ENCODE results near the gene DIPK1A. TPM values are rescaled to one million over a fixed set of nuclear protein-coding genes. Genes with fewer than 3 reads are reported as not detected.
"Not testable (repeated sequence)": the region's sequence is repeated elsewhere in the genome, so short reads cannot be mapped to it uniquely, and the experiment has no call there.

DIPK1A gene
- total RNA-seq, 4 donors from 2014 or later: 3.1 to 6.9 (median 4.7) TPM

DNA sequence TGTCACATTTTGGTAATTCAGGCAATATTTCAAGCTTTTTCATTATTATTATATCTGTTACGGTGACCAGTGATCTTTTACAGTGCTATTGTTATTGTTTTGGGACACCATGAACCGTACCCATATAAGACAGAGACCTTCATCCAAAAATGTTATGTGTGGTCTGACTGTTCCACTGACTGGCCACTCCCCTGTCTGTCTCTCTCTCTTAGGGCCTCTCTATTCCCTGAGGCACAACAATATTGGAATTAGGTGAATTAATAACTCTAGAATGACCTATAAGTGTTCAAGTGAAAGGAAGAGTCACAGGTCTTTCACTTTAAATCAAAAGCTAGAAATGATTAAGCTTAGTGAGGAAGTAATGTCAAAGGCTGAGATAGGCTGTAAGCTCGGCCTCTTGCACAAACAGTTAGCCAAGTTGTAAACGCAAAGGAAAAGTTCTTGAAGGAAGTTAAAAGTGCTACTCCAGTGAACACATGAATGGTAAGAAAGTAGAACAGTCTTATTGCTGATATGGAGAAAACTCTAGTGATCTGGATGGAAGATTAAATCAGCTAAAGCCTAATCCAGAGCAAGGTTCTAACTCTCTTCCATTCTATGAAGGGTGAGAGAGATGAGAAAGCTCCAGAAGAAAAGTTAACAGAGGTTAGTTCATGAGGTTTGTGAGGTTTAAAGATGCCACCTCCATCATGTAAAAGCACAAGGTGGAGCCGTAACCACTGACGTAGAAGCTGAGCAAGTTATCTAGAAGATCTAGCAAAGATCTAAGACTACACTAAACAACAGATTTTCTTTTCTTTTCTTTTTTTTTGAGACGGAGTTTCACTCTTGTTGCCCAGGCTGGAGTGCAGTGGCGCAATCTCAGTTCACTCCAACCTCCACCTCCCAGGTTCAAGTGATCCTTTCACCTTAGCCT, 19.7 kb upstream of the DIPK1A start:
- no peak for TF ChIP-seq EP300 (IDR thresholded peaks at IDR 0.05)
- TF ChIP-seq, protein P1, sequence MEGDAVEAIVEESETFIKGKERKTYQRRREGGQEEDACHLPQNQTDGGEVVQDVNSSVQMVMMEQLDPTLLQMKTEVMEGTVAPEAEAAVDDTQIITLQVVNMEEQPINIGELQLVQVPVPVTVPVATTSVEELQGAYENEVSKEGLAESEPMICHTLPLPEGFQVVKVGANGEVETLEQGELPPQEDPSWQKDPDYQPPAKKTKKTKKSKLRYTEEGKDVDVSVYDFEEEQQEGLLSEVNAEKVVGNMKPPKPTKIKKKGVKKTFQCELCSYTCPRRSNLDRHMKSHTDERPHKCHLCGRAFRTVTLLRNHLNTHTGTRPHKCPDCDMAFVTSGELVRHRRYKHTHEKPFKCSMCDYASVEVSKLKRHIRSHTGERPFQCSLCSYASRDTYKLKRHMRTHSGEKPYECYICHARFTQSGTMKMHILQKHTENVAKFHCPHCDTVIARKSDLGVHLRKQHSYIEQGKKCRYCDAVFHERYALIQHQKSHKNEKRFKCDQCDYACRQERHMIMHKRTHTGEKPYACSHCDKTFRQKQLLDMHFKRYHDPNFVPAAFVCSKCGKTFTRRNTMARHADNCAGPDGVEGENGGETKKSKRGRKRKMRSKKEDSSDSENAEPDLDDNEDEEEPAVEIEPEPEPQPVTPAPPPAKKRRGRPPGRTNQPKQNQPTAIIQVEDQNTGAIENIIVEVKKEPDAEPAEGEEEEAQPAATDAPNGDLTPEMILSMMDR (IDR thresholded peaks at IDR 0.05): no peak
- no peak for TF ChIP-seq POLR2A (IDR thresholded peaks at IDR 0.05)
- Histone ChIP-seq H3K4me1 (peaks cover 0 to 5% (median 0%) of the 10 kb centered on the region in 4 donors), H3K4me3 (no peak overlapping the region), H3K9me3 (no peaks in the 10 kb centered on the region), H3K27me3 (no peaks in the 10 kb centered on the region), H3K36me3 (no peaks in the 10 kb centered on the region), H3K27ac (peak overlapping the region in 1 of 4 donors; percentile 64)
- DNase-seq (ENCODE audit: low spot score in 2 of 2): no peak
- 79 to 82% methylated on average over 8 of the region's 8 CpGs for WGBS, 2 donors

GRCh38 chr1:92975551-92976232, 14.4 kb upstream of the DIPK1A start:
- Histone ChIP-seq H3K4me3 (no peak overlapping the region), H3K36me3 (no peaks in the 10 kb centered on the region), H3K9me3 (no peaks in the 10 kb centered on the region), H3K4me1 (peaks cover 0 to 13% (median 3%) of the 10 kb centered on the region in 4 donors), H3K27ac (peak overlapping the region in 1 of 4 donors; percentile 24), H3K27me3 (no peaks in the 10 kb centered on the region)
- peak in 1 of 2 donors; percentile 47 for DNase-seq (ENCODE audit: low spot score in 2 of 2)
- TF ChIP-seq EP300 (IDR thresholded peaks at IDR 0.05): peak in 1 of 2 donors; percentile 14
- TF ChIP-seq, protein P1 (IDR thresholded peaks at IDR 0.05): no peak
- WGBS, 2 donors: 79 to 83% methylated on average over 7 of the region's 7 CpGs

- 86 to 92% methylated on average over 5 of the region's 5 CpGs for WGBS, 2 donors
- H3K36me3 ChIP-seq; H3K9me3 ChIP-seq; H3K27me3 ChIP-seq; H3K4me3 ChIP-seq; DNase-seq (ENCODE audit: low spot score in 2 of 2): not testable (repeated sequence)
- H3K27ac ChIP-seq: peak overlapping the region in 1 of 4 donors; percentile 35
- peaks cover 0 to 13% (median 3%) of the 10 kb centered on the region in 4 donors for H3K4me1 ChIP-seq
Measured at GRCh38 chr1:92974112-92974511, 12.8 kb upstream of the DIPK1A start.

- DNase-seq (ENCODE audit: low spot score in 2 of 2): no peak
- peak overlapping the region in 1 of 4 donors; percentile 35 for H3K27ac ChIP-seq
- TF ChIP-seq POLR2A (IDR thresholded peaks at IDR 0.05): no peak
- TF ChIP-seq, protein P1 (IDR thresholded peaks at IDR 0.05): no peak
- no peak for TF ChIP-seq EP300 (IDR thresholded peaks at IDR 0.05)
- no peaks in the 10 kb centered on the region for H3K9me3 ChIP-seq
- H3K4me1 ChIP-seq: peaks cover 0 to 13% (median 3%) of the 10 kb centered on the region in 4 donors
- no peaks in the 10 kb centered on the region for H3K36me3 ChIP-seq
- H3K4me3 ChIP-seq: no peak overlapping the region
- H3K27me3 ChIP-seq: no peaks in the 10 kb centered on the region
- 79 to 83% methylated on average over 6 of the region's 6 CpGs for WGBS, 2 donors
Measured at GRCh38 chr1:92973203-92973897, 12.1 kb upstream of the DIPK1A start.

GRCh38 chr1:92972409-92973129, 11.3 kb upstream of the DIPK1A start:
- no peak for TF ChIP-seq EP300 (IDR thresholded peaks at IDR 0.05)
- TF ChIP-seq, protein P1 (IDR thresholded peaks at IDR 0.05): no peak
- no peak for TF ChIP-seq POLR2A (IDR thresholded peaks at IDR 0.05)
- H3K27ac ChIP-seq: no peak overlapping the region
- no peaks in the 10 kb centered on the region for H3K36me3 ChIP-seq
- 44 to 58% methylated on average over 1 of the region's 1 CpG for WGBS, 2 donors
- H3K4me1 ChIP-seq: peaks cover 0 to 13% (median 3%) of the 10 kb centered on the region in 4 donors
- no peaks in the 10 kb centered on the region for H3K27me3 ChIP-seq
- DNase-seq (ENCODE audit: low spot score in 2 of 2): no peak
- H3K4me3 ChIP-seq: no peak overlapping the region
- H3K9me3 ChIP-seq: no peaks in the 10 kb centered on the region

DNA sequence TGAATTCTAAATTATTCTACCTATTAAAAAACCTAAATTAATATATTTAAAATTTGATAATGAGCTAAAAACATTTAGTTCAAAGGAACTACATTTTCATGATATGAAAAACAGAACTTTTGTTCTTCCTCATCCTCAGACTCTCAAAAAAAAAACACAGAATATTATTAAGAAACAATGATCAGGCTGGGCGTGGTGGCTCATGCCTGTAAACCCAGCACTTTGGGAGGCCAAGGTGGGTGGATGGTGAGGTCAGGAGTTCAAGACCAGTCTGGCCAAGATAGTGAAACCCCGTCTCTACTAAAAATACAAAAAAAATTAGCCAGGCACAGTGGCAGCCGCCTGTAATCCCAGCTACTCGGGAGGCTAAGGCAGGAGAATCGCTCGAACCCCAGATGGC, 10.7 kb upstream of the DIPK1A start:
- not testable (repeated sequence) for H3K27ac ChIP-seq; DNase-seq (ENCODE audit: low spot score in 2 of 2); H3K27me3 ChIP-seq; H3K4me3 ChIP-seq; H3K36me3 ChIP-seq; H3K9me3 ChIP-seq
- 73 to 76% methylated on average over 6 of the region's 6 CpGs for WGBS, 2 donors
- peaks cover 0 to 13% (median 3%) of the 10 kb centered on the region in 4 donors for H3K4me1 ChIP-seq
